Stimulated activated CD8-positive, alpha-beta memory T cell treated with anti-CD3 and anti-CD28 coated beads, Interleukin-12 subunit alpha, Interleukin-12 subunit beta, amount 100 ng/mL, for 24 hours (primary cell): ENCODE results near the gene ATXN2L.
"Not testable (repeated sequence)": the region's sequence is repeated elsewhere in the genome, so short reads cannot be mapped to it uniquely, and the experiment has no call there.

Source experiments
- DNase-seq: peaks from one replicate; pipeline ENCODE4 v3.0.0-alpha.2; 2020; ENCODE audit errors: extremely low read depth

The ATXN2L gene

DNA sequence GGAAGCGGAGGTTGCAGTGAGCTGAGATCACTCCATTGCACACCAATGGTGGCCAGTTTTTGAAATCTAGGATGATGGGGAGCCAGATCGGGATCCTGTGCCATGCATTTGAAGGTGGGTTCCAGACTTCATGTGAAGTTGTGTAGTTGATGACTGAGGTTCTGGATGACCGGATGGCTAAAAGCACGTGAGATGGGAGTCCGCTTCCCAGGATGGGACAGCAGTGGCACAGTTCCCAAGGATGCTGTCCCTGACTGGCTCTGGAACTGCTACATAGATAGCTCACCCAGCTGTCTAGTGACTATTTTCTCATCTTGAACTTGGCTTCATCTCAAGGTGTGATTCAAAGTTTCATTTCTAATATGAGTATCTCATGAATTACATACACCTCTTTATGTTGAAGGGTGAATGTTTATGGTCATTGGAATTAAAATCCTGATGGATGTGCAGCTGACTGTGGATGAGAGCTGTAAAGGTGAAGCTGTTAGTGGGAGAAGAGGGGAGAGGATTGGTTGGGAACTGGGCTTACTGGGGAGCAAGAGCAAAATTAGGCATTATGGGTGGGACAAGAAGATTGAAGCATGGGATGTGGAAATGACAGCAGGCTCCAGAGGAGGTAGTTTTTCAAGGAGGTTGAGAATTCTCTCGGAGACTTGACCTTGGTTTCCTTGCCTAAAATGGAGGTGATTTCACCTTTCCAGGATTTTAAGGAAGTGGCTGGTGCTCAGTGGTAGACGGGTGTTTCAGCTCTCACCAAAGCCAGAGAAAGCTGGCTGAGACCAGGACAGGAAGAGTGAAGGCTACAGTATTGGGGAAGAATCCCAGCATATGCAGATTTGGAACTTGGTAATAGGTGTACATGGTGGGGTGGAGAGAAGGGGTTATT is 15.1 kb downstream of the ATXN2L start:
- DNase-seq = no peak

DNA sequence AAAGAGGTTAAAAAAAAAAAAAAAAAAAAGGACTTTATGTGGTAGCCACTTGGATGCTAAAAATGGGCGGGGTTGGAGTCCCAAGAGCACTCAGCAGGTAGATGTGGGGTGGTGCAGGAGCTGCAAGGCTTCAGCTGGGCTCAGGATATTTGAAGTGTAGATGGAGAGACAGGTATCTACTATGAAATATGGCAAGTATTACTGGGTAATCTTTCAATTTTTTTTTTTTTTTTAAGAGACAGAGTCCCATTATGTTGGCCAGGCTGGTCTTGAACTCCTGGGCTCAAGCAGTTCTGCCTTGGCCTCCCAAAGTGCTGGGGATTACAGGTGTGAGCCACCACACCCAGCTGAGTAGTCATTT is 15.7 kb downstream of the ATXN2L start:
- DNase-seq = no peak

DNA sequence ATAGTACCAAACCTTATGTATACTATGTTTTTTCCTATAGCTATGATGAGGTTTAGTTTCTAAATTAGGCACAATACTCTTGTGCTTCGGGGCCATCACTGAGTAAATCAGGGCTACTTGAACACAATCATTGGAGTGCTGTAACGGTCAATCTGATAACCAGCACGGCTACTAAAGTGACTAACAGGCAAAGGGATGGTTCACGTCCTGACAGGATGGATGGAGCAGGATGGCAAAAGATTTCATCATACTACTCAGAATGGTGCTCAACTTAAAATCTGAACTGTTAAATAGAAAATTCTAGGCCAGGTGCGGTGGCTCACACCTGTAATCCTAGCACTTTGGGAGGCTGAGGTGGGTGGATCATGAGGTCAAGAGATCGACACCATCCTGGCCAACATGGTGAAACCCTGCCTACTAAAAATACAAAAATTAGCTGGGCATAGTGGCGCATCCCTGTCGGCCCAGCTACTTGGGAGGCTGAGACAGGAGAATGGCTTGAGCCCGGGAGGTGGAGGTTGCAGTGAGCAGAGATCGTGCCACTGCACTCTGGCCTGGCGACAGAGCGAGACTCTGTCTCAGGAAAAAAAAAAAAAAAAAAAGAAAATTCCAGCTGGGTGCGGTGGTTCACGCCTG is 16.3 kb downstream of the ATXN2L start:
- DNase-seq = no peak

DNA sequence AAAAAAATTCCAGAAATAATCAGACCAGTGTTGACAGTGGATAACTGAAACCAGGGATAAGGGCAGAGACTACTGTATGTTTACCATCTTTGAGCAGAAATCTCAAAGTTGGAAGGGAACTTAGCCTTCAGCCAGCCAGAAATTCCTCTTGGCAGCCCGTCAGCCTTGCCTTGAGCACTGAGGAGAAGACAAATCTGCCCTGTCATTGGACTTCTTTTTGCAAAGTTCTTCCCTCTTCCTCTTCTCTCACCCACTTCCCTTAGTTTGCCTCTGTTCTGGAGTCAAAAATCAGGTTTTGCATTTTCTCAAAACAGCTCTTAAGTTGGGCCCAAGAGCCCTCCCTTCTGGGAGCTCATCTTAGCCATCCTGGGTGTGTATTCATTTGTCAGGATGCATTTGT is 17.1 kb downstream of the ATXN2L start:
- no peak for DNase-seq

DNA sequence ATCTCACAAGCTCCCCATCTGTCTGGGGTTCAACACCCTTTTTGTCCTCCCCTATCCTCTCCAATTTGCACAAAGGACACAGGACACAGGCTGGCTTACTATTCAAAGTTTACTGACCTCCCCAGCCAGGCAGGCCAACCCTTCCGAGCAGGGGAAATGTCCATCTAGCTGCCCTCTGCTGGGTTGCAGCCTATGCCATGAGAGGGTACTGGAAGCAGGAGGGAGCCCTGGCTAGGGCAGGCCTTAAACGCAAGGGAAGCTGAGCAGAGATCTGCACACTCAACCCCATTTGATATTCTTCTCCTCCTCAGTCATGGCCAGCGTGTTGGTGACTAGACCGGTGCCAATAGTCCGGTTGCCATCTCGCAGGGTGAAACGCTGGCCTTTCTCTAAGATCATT is 19.9 kb downstream of the ATXN2L start:
- no peak for DNase-seq

DNA sequence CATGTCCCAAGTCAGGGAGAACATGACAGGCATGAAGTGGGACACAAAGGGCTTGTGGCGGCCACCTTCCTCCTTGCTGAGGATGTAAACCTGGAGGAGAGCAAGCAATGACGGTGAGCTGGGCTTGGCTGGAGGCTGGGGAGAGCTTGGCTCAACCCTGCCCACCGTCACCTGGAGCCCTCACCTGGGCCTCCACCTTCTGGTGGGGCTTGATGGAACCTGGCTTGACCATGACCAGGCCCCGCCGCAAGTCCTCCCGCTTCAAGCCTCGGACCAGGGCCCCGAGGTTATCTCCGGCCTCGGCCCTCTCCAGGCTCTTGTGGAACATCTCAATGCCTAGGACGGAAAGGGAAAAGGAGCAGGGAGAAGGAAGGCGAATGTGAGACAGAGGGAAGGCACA is 21.0 kb downstream of the ATXN2L start:
- DNase-seq = no peak

DNA sequence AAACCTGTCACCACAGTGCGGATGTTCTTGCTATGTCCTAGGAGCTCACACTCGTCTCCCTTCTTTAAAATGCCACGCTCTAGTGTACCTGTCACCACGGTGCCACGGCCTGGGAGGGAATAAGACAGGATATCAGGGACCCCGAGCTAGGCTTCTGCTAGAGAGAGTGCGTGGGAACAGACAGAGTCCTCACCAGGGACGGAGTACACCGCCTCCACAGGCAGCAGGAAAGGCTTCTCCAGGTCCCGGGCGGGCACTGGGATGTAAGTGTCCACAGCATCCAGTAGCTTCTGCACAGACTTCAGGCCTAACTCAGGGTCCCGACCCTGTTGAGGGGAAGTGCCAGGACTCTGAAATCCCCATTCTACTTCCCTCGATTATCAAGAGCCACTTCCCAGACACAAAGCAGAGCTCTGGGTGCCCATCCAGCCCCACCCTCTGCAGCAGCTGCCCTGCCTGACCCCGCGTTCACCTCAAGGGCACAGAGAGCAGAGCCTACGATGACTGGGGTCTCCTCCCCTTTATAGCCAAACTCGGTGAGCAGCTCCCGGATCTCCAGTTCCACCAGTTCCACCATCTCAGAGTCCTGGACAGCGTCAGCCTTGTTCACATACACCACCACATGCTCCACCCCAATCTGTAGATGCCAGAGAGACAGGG is 21.6 kb downstream of the ATXN2L start:
- no peak for DNase-seq

DNA sequence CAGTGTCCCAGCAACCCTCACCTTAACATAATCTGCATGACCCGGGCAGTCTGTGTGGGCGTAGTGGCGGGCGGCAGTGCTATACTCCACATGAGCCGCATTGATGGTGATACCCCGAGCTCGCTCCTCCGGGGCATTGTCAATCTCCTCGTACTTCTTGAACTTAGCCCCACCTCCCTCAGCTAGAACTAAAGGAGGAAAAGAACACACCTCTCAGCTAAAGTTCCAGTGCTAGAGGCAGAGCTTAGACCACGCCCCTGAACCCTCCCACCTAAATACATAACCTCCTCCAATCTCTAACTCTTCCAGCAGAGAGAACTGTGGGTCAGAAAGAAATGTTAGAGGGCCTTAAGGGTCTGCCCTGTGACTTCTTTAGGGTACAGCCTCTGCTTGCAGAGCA is 22.5 kb downstream of the ATXN2L start:
- no peak for DNase-seq

DNA sequence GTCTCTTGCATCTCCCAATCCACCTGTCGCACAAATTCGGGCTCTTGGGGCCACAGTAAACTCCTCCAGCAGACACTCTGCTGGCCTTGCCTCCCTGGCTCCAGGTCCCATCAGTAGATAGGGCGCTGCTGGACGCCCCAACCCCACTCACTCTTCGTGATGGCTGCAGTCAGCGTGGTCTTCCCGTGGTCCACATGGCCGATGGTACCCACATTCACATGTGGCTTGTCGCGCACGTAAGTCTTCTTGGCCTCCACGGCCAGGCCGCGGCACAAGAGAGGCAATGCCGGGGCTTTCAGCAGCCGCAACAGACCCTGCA is 22.9 kb downstream of the ATXN2L start:
- DNase-seq = no peak

DNA sequence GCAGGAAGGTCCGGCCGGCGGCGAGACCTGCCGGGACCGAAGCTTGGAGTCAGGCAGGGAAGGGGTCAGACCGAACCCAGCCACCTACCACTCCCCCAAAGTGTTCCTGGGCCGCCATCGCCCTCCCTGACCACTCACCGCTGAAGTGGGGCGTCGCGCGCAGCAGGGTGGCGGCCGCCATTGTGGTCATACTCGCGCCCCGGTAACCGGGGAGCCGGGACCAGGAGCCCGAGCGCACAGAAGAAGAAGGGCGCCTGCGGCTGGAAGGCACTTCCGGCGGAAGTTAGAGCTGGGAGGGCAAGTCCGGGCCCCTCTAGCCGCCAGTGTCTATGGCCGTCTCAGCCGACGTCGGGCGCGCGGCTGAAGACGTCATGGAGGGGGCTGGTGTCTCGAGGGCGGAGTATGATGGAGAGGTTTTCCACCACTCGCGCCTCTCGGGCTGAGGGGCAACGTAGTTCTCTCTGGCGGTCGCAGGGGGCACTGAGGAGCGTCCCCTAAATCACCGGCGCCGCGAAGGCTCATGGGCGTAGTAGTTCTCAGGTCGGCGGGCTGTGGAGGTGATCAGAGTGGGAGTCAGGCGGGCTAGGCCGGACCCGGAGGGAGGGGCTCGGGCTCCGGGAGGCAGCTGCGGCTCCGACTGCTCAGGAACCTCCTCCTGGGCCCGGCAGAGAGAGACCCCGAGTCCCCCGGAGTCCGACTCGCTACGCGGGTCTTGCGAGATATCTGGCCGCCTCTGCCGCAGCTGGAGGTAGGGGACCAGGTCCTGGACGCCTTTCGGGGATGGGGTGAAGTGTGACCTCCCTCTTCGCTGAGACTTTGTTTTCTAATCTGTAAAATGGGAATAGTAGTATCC is 23.5 kb downstream of the ATXN2L start, which contains the start of gene TUFM:
TSS of gene TUFM (minus strand) at position 269 of the 853 bp plus-strand sequence. CDS start at position 190, 79 bp downstream.
- DNase-seq = peak; percentile 91

DNA sequence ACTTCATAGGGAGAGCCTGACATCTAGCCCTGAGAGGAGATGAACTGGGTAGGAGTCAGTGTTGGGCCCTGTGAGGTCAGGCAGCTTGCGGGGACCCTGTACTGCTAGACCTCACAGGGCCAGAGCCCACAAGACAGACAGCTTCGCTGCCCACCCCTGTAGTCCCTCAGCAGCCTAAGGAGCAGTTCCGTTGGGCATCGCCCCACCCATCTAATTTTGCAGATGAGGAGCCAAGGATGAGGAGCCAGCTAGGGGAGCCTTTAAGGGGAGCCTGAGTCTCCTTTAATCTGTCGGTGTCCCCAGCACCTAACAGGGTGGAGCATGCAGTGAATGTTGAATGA is 24.1 kb downstream of the ATXN2L start:
- DNase-seq = no peak

DNA sequence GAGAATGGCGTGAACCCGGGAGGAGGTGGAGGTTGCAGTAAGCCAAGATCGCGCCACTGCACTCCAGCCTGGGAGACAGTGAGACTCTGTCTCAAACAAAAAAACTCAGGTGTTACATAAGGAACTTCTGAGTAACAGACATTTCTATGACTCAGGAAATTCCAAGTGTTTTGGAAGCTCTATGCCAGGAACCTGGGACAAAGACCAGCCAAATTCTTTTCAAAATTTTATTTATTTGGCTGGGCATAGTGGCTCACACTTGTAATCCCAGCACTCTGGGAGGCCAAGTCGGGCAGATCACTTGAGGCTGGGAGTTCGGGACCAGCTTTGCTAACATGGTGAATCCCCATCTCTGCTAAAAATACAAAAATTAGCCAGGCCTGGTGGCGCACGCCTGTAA is 35.6 kb downstream of the ATXN2L start:
- no peak for DNase-seq

DNA sequence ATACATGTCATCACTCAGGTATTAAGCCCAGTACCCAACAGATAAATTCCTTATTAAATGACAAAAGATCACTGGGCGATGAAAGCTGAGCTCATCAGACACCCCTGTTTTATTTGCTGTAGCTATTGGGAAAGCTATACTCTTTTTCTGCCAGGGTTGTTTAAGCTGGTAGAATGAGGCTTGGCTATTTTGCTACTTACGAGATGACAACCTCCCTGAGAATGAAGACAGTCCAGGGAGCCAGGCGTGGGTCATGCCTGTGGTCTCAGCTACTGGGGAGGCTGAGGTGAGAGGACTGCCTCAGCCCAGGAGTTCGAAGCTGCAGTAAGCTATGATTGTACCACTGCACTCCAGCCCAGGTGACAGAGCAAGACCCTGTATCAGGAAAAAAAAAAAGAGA is 36.5 kb downstream of the ATXN2L start:
- no peak for DNase-seq

DNA sequence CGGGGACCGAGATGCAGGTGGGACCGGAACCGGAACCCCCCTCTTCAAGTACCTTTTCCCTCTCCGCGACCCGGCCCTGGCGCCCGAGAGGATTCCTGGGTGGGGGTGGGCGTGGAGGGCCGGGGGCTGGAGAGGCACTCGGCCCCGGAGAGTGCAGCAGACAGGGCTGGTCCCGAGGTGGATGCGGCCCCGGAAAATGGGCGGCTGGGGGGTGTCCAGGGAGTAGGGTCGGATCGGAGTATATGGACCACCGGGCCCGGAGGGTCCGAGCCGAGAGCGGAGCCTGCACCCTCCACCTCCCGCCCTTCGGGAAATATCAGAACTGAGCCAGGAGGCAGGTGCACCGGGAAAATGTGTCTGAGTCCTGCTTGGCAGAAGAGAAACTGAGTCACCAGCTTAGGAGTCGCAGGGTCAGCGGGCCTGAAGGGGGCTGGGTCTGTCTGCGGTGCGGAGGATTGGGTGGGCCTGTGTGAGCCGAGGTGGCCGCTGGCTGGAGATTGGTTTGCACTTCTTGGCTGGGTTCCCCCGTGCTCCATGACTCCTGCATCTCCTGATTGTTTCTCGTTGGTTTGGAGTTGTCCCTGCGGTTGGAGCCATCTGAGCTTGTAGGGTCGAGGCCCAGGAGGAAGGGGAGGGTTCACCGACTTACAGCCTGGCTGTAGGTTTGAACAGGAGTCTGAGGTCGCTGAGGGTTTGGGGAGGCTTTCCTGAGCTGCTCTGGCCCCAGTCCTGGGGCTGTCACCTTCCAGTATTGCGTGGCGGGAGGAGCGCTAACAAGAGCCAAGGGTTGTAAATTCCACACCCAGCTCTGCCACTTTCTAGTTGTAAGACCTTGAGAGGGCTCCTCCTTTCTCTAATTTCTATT is 41.4 kb downstream of the ATXN2L start:
- DNase-seq = no peak

DNA sequence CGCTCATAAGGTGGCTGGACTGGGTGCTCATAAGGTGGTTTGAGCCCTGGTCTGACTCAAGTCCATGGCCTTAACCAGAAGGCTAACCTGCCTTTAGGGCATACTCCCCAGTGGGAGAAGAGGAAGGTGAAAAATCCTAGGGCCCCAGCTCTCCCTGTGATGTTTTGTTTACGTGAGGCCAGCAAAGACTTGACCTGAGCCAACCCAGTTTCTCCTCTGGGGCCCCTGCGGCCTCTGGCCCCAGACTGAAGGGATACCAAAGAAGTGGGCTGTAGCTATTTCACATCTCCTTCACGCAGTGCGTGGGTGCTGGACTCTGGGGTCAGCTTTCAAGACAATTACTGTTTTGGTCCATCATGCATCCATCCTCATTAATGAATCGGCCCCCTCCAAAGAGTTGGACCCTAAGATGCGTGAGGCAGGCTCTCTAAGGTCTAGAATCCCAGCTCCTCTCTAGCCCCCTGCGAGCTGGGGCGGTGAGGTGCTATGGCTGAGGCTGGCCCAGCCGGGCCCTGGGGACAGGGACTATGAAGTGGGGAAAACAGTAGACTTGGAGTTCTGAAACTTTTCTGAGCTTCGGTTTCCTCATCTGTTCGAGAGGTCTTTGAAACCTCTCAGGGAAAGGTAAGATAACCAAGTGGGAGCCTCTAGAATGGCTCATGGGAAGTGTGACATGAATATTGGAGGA is 42.3 kb downstream of the ATXN2L start:
- DNase-seq = no peak

DNA sequence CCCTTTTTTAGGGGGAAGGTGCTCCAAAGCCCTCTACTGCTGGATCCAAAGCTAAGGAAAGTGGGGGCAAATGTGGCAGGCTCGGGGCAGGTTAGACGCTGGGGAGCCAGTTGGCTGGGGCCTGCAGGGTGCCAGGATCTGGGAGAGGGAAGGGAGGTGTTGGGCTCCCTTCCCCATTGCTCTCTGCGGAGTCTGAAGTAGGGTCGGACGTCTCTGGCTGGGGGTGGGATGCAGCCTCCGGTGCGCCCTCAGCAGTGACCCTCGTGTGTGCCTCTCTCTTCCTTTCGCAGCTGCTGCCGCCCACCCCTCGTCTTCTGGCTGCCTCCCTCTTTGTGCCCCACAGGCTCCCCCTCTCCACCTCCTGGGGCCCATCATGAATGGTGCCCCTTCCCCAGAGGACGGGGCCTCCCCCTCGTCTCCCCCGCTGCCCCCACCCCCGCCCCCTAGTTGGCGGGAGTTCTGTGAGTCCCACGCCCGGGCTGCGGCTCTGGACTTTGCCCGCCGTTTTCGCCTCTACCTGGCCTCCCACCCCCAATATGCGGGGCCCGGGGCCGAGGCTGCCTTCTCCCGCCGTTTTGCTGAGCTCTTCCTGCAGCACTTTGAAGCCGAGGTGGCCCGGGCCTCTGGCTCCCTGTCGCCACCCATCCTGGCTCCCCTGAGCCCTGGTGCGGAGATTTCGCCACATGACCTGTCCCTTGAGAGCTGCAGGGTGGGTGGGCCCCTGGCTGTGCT is 43.1 kb downstream of the ATXN2L start:
- no peak for DNase-seq

DNA sequence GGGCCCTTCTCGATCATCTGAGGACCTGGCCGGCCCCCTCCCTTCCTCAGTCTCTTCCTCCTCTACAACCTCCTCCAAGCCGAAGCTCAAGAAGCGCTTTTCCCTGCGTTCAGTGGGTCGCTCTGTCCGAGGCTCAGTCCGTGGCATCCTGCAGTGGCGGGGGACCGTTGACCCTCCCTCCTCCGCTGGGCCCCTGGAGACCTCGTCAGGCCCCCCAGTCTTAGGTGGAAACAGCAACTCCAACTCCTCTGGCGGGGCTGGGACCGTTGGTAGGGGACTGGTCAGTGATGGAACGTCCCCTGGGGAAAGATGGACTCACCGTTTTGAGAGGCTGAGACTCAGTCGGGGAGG is 43.6 kb downstream of the ATXN2L start:
- no peak for DNase-seq

DNA sequence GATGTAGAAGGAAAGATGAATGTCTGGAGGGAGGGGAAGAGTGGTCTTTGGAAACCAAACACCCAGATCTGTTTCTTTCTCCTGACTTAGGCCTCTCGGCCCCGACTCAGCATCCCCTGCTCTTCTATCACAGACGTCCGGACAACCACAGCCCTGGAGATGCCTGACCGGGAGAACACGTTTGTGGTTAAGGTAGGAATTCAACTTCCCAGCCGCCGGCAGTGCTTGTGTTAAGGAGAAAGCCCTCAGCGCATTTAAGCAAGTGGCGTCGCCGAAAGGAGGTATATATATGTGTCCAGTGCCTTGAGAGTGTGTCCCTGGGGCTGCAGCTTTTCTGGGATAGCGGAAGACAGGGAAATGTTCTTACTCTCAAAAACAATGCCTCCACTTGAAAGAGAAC is 44.4 kb downstream of the ATXN2L start:
- no peak for DNase-seq

DNA sequence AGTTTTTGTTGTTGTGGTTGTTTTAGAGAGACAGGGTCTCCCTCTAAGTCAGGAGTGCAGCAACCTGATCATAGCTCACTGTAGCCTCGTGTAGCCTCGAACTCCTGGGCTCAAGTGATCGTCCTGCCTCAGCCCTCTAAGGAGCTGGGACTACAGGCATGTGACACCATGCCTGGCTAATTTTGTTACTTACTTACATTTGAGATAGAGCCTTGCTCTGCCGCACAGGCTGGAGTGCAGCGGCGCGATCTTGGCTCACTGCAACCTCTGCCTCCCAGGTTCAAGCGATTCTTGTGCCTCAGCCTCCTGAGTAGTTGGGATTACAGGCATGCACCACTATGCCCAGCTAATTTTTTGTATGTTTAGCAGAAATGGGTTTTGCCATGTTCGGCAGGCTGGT is 44.8 kb downstream of the ATXN2L start:
- DNase-seq = not testable (repeated sequence)

DNA sequence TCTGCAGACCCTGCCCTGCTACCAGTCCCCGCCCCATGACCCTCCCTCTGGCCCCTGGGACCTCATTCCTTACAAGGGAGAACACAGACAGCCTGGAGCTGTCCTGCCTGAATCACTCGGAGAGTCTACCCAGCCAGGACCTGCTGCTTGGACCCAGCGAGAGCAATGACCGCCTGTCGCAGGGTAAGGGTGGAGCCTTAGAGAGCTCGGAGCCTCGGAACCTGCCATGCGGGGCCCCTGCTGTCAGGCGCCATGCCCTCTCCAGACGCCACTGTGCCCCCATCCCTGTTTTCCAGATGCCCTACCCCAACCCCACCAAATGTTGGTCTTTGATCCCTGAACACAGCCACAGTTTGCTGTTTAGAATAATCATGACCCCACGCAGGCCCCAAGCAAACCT is 46.4 kb downstream of the ATXN2L start:
- no peak for DNase-seq
